SK-N-SH (cell line): Measurements from ENCODE around the gene PHACTR4. TPM values are rescaled to one million over a fixed set of nuclear protein-coding genes. Genes with fewer than 3 reads are reported as not detected.
A peak's percentile ranks its signal among the peaks of the same experiment; 100 is the strongest.
"Not testable (repeated sequence)": the region's sequence is repeated elsewhere in the genome, so short reads cannot be mapped to it uniquely, and the experiment has no call there.

ENCODE experiments used
- CTCF ChIA-PET: fragments of 300-600, 350-600 bp; formaldehyde crosslinking; extraction: SDS; loops from one replicate; lab custom pipeline; 2021; lab: Yijun Ruan, JAX
- POLR2A ChIA-PET: fragments of 350-600 bp; sonication (Branson Sonifier 250); formaldehyde crosslinking; extraction: SDS; loops from one replicate; lab custom pipeline; 2020; ENCODE audit warnings: antibody characterized with exemption, inconsistent platforms; lab: Yijun Ruan, JAX
- DNase-seq: peaks from one replicate; pipeline ENCODE4 v3.0.0; 2012
- H2AFZ ChIP-seq: fragments of 200-600 bp; sonication (generic); 2 replicates; pipeline ENCODE4 v1.8.1; 2016; ENCODE audit warnings: antibody characterized with exemption, mild to moderate bottlenecking, low read depth
- H3F3A ChIP-seq: fragments of 200-600 bp; sonication (generic); replicated peaks from 2 replicates; pipeline ENCODE3; 2016; ENCODE audit warnings: antibody characterized with exemption, mild to moderate bottlenecking; ENCODE audit not compliant: insufficient read depth
- H3K27ac ChIP-seq, 2 experiments: fragments of 200-500 bp in 1 of 2; fragments of 200-600 bp in 1 of 2; sonication (Bioruptor generic) in 1 of 2; sonication (generic), shearing (Covaris generic) in 1 of 2; 2 replicates each; pipeline versions ENCODE4 v1.5.1 to v1.6.1; 2014 to 2016; ENCODE audit warnings: low read depth in 2 of 2, inconsistent platforms in 1 of 2, low read length in 1 of 2, mild to moderate bottlenecking in 1 of 2, mixed read lengths in 1 of 2
- H3K27me3 ChIP-seq: fragments of 200-600 bp; sonication (generic), shearing (Covaris generic); 2 replicates; pipeline ENCODE4 v1.6.1; 2016; ENCODE audit warnings: mixed run types; ENCODE audit not compliant: insufficient read depth
- H3K36me3 ChIP-seq, 2 experiments: fragments of 200-500 bp in 1 of 2; fragments of 200-600 bp in 1 of 2; sonication (Bioruptor generic) in 1 of 2; sonication (generic) in 1 of 2; replicated peaks in 1 of 2; 2 replicates each; pipeline versions ENCODE3 to v1.5.1; 2014 to 2016; ENCODE audit warnings: low read length in 1 of 2, mild to moderate bottlenecking in 1 of 2; ENCODE audit not compliant: insufficient read depth in 2 of 2, control insufficient read depth in 1 of 2
- H3K4me1 ChIP-seq, 2 experiments: fragments of 200-500 bp in 1 of 2; fragments of 200-600 bp in 1 of 2; sonication (Bioruptor generic) in 1 of 2; sonication (generic), shearing (Covaris generic) in 1 of 2; 2 replicates each; pipeline versions ENCODE4 v1.5.1 to v1.6.1; 2014 to 2016; ENCODE audit warnings: low read depth in 1 of 2, low read length in 1 of 2, mixed run types in 1 of 2; ENCODE audit not compliant: insufficient read depth in 2 of 2, control insufficient read depth in 1 of 2
- H3K4me2 ChIP-seq: fragments of 200-600 bp; sonication (generic), shearing (Covaris generic); 2 replicates; pipeline ENCODE4 v1.6.1; 2017; ENCODE audit warnings: mixed run types
- H3K4me3 ChIP-seq, 2 experiments: fragments of 200-500 bp in 1 of 2; fragments of 200-600 bp in 1 of 2; sonication (Bioruptor generic) in 1 of 2; sonication (generic), shearing (Covaris generic) in 1 of 2; 2 replicates each; pipeline versions ENCODE4 v1.5.1 to v1.8.1; 2014 to 2016; ENCODE audit warnings: low read depth in 2 of 2, inconsistent platforms in 1 of 2, low read length in 1 of 2, mild to moderate bottlenecking in 1 of 2, mixed read lengths in 1 of 2, moderate library complexity in 1 of 2
- H3K79me2 ChIP-seq: fragments of 200-600 bp; sonication (generic); 2 replicates; pipeline ENCODE4 v1.8.1; 2017; ENCODE audit warnings: mild to moderate bottlenecking; ENCODE audit not compliant: insufficient read depth
- H3K9ac ChIP-seq: fragments of 200-600 bp; sonication (generic); 2 replicates; pipeline ENCODE4 v1.6.1; 2017; ENCODE audit warnings: mixed run types
- H3K9me2 ChIP-seq: fragments of 200-600 bp; sonication (generic); 2 replicates; pipeline ENCODE4 v1.6.1; 2017; ENCODE audit warnings: mixed run types
- H3K9me3 ChIP-seq: fragments of 200-600 bp; sonication (generic); 2 replicates; pipeline ENCODE4 v1.6.1; 2017; ENCODE audit warnings: mixed run types, mild to moderate bottlenecking, moderate library complexity
- H4K20me1 ChIP-seq: fragments of 200-600 bp; sonication (generic); 2 replicates; pipeline ENCODE4 v1.6.1; 2017; ENCODE audit warnings: mild to moderate bottlenecking, mixed run types; ENCODE audit not compliant: insufficient read depth
- CTCF ChIP-seq: fragments of 200-600 bp; sonication (generic); IDR thresholded peaks from 2 replicates; pipeline ENCODE4 v1.6.1; 2017; ENCODE audit warnings: antibody characterized with exemption, mild to moderate bottlenecking, moderate library complexity
- MAX ChIP-seq: IDR thresholded peaks from 2 replicates; pipeline ENCODE4 v1.4.0; 2012; ENCODE audit warnings: low read depth
- TCF12 ChIP-seq: IDR thresholded peaks from 2 replicates; pipeline ENCODE4 v1.4.0; 2012
- WGBS: methylation state at CpG from one replicate; pipeline ENCODE4 v1.1.6; 2017; ENCODE audit warnings: low lambda C conversion rate; 5-methylcytosine and 5-hydroxymethylcytosine counted together
- polyA plus RNA-seq, 3 experiments: library from polyadenylated mRNA; depleted of rRNA; stranded (reverse); fragments of >200 nt; gene quantifications; 2 replicates each; pipeline ENCODE4 v1.2.3, GENCODE V29; 2012

Gene PHACTR4
- polyA plus RNA-seq, 1 of the 3 experiments (the other 2 are of a cell fraction) = 9.8 TPM

GRCh38 chr1:28365864-28366263 is 3.7 kb upstream of the PHACTR4 start:
- H3K79me2 ChIP-seq = peaks cover 9% of the 10 kb centered on the region
- H3K9me3 ChIP-seq = no peaks in the 10 kb centered on the region
- no peaks in the 10 kb centered on the region for H3K9me2 ChIP-seq
- H3K4me1 ChIP-seq = peaks cover 0 to 4% of the 10 kb centered on the region in 2 experiments; a peak in 1 of 4 replicates
- H3K4me3 ChIP-seq = no peak overlapping the region
- H3K9ac ChIP-seq = no peak overlapping the region
- no peaks in the 10 kb centered on the region for H3K36me3 ChIP-seq
- DNase-seq = no peak
- no peak overlapping the region for H3K4me2 ChIP-seq
- no peak overlapping the region for H2AFZ ChIP-seq
- ChIA-PET POLR2A (no interaction called here), CTCF (no interaction called here)
- H3K27ac ChIP-seq = no peak overlapping the region
- no peaks in the 10 kb centered on the region for H4K20me1 ChIP-seq
- no peaks in the 10 kb centered on the region for H3K27me3 ChIP-seq
- WGBS = 86% methylated on average over 7 of the region's 7 CpGs
- no peak for TF ChIP-seq TCF12
- H3F3A ChIP-seq = peaks cover 14% of the 10 kb centered on the region

GRCh38 chr1:28368608-28369007 is 932 bp upstream of the PHACTR4 start:
- CTCF ChIA-PET = interaction anchor here (0.8 to 2.6 kb wide), 3 partner anchors 9 to 120 kb away, joined by 4 to 18 read pairs (median 6); no protein-coding TSS in a partner anchor
- 99% methylated on average over 15 of the region's 15 CpGs for WGBS
- Histone ChIP-seq H3K4me1 (peaks cover 6 to 12% of the 10 kb centered on the region in 2 experiments; a peak in 2 of 4 replicates), H3K79me2 (peaks cover 37% of the 10 kb centered on the region), H3F3A (peaks cover 18% of the 10 kb centered on the region), H2AFZ (peak overlapping the region; percentile 98)
- H3K27me3 ChIP-seq, DNase-seq, H3K9ac ChIP-seq, H3K4me3 ChIP-seq, H3K4me2 ChIP-seq, H3K27ac ChIP-seq, H3K9me2 ChIP-seq, H4K20me1 ChIP-seq, H3K36me3 ChIP-seq, H3K9me3 ChIP-seq: not testable (repeated sequence)
- POLR2A ChIA-PET = interaction anchor here (1.1 to 1.5 kb wide), 2 partner anchors 137 to 213 kb away, joined by 3 to 8 read pairs; partner anchors contain the start of gene RCC1

- peak overlapping the region; percentile 92 for H3K27ac ChIP-seq
- peaks cover 5 to 14% of the 10 kb centered on the region in 2 experiments; a peak in 2 of 4 replicates for H3K4me1 ChIP-seq
- no peaks in the 10 kb centered on the region for H4K20me1 ChIP-seq
- H3K4me2 ChIP-seq = peak overlapping the region; percentile 83
- H2AFZ ChIP-seq = peak overlapping the region; percentile 98
- no peaks in the 10 kb centered on the region for H3K9me3 ChIP-seq
- TF ChIP-seq CTCF = peak; percentile 41
- TF ChIP-seq MAX = no peak
- WGBS = 26% methylated on average over 31 of the region's 32 CpGs
- ChIA-PET POLR2A (interaction anchor here (1.3 to 1.5 kb wide), 2 partner anchors 11 to 42 kb away, joined by 5 to 7 read pairs; partner anchors contain the start of gene MED18), CTCF (interaction anchor here (1.0 to 1.4 kb wide), 4 partner anchors 10 to 146 kb away, joined by 3 to 5 read pairs (median 4); no protein-coding TSS in a partner anchor)
- no peaks in the 10 kb centered on the region for H3K36me3 ChIP-seq
- peak overlapping the region; percentile 64 to 86 for H3K4me3 ChIP-seq
- H3K9ac ChIP-seq = peak overlapping the region; percentile 95
- peak; percentile 76 for DNase-seq
- no peaks in the 10 kb centered on the region for H3K9me2 ChIP-seq
- no peaks in the 10 kb centered on the region for H3K27me3 ChIP-seq
- H3K79me2 ChIP-seq = peaks cover 54% of the 10 kb centered on the region
- peaks cover 33% of the 10 kb centered on the region for H3F3A ChIP-seq
These were observed 884 bp downstream of the PHACTR4 start for GRCh38 chr1:28370239-28371009.
